ENCODE measurements around the gene ACTR1B.
"Not testable (repeated sequence)": the region's sequence is repeated elsewhere in the genome, so short reads cannot be mapped to it uniquely, and the experiment has no call there.

The ACTR1B gene

GRCh38 chr2:97608745-97609144 lies 55.1 kb downstream of the ACTR1B start:
- ATAC-seq (ENCODE audit: insufficient read depth, low read depth); H3K4me2 ChIP-seq (ENCODE audit: insufficient read depth, low read length); H3K27me3 ChIP-seq (ENCODE audit: insufficient read depth, low read length, poor library complexity); H4K20me1 ChIP-seq (ENCODE audit: insufficient read depth, low read length); H3K36me3 ChIP-seq (ENCODE audit: insufficient read depth, low read length); H3K79me2 ChIP-seq (ENCODE audit: insufficient read depth, low read length); DNase-seq; H3K27ac ChIP-seq (ENCODE audit: low read length); H3K4me1 ChIP-seq (ENCODE audit: insufficient read depth, low read length); H2AFZ ChIP-seq (ENCODE audit: low read depth, low read length); H3K4me3 ChIP-seq (ENCODE audit: low read depth in 1 of 2, low read length in 2 of 2); H3K9ac ChIP-seq (ENCODE audit: low read depth, low read length); H3K9me3 ChIP-seq (ENCODE audit: insufficient read depth, low read length, severe bottlenecking): not testable (repeated sequence)

Data from DND-41 (cell line).